Measurements from ENCODE around the gene RNF212. TPM values are rescaled to one million over a fixed set of nuclear protein-coding genes. Genes with fewer than 3 reads are reported as not detected.

The RNF212 gene
- total RNA-seq, 3 donors from 2014 or later (not counting 1 experiment from before 2014, with no cell fraction given), result 1.0 to 2.0 (median 1.7) TPM

DNA sequence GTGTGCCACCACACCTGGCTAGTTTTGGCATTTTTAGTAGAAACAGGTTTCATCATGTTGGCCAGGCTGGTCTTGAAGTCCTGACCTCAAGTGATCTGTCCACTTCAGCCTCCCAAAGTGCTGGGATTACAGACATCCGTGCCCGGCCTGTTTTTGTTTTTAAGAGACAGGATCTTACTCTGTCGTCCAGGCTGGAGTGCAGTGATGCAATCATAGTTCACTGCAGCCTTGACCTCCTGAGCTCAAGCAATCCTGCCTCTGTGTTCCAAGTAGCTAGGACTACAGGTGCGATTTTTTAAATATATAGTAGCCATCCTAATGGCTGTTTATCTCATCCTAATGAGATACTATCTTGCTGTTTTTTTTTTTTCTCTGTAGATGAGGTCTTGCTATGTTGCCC, 47.6 kb downstream of the RNF212 start:
- no peaks in the 10 kb centered on the region for H3K36me3 Mint-ChIP-seq
- no peaks in the 10 kb centered on the region for H3K9me3 Mint-ChIP-seq
- no peak for ATAC-seq
- Histone ChIP-seq H3K4me3 (ENCODE audit: low read length) (no peak overlapping the region), H3K9me3 (ENCODE audit: control insufficient read depth, insufficient read depth, low read length) (no peaks in the 10 kb centered on the region), H3K27ac (ENCODE audit: low read length) (no peak overlapping the region), H3K36me3 (ENCODE audit: control insufficient read depth, insufficient read depth, low read length) (no peaks in the 10 kb centered on the region), H3K27me3 (ENCODE audit: control insufficient read depth, insufficient read depth, low read length) (no peaks in the 10 kb centered on the region), H3K4me1 (ENCODE audit: control insufficient read depth, insufficient read depth, low read length) (no peaks in the 10 kb centered on the region)
- H3K4me1 Mint-ChIP-seq, result no peaks in the 10 kb centered on the region
- no peak overlapping the region for H3K4me3 Mint-ChIP-seq
- no peak overlapping the region for H3K27ac Mint-ChIP-seq
- TF ChIP-seq, protein P1, sequence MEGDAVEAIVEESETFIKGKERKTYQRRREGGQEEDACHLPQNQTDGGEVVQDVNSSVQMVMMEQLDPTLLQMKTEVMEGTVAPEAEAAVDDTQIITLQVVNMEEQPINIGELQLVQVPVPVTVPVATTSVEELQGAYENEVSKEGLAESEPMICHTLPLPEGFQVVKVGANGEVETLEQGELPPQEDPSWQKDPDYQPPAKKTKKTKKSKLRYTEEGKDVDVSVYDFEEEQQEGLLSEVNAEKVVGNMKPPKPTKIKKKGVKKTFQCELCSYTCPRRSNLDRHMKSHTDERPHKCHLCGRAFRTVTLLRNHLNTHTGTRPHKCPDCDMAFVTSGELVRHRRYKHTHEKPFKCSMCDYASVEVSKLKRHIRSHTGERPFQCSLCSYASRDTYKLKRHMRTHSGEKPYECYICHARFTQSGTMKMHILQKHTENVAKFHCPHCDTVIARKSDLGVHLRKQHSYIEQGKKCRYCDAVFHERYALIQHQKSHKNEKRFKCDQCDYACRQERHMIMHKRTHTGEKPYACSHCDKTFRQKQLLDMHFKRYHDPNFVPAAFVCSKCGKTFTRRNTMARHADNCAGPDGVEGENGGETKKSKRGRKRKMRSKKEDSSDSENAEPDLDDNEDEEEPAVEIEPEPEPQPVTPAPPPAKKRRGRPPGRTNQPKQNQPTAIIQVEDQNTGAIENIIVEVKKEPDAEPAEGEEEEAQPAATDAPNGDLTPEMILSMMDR (IDR thresholded peaks at IDR 0.05), result no peak
- WGBS (ENCODE audit: insufficient coverage), result 51% methylated on average over 3 of the region's 4 CpGs
- intact Hi-C loops (cut with micrococcal nuclease), result no loop called here
- H3K27me3 Mint-ChIP-seq (ENCODE audit: low read depth in 2 of 2), result peaks cover 51 to 63% of the 10 kb centered on the region in 2 donors
- DNase-seq, result no peak

GRCh38 chr4:1062419-1062818, 50.9 kb downstream of the RNF212 start:
- H3K4me1 ChIP-seq (ENCODE audit: control insufficient read depth, insufficient read depth, low read length), result no peaks in the 10 kb centered on the region
- no peaks in the 10 kb centered on the region for H3K36me3 ChIP-seq (ENCODE audit: control insufficient read depth, insufficient read depth, low read length)
- ATAC-seq (no peak), DNase-seq (no peak)
- H3K27me3 ChIP-seq (ENCODE audit: control insufficient read depth, insufficient read depth, low read length), result no peaks in the 10 kb centered on the region
- no peak overlapping the region for H3K4me3 ChIP-seq (ENCODE audit: low read length)
- Mint-ChIP-seq H3K4me1 (no peaks in the 10 kb centered on the region), H3K27ac (no peak overlapping the region), H3K4me3 (no peak overlapping the region), H3K36me3 (no peaks in the 10 kb centered on the region), H3K9me3 (no peaks in the 10 kb centered on the region), H3K27me3 (ENCODE audit: low read depth in 2 of 2) (peaks cover 31 to 52% of the 10 kb centered on the region in 2 donors)
- 32% methylated on average over 5 of the region's 7 CpGs for WGBS (ENCODE audit: insufficient coverage)
- TF ChIP-seq, protein P1 (IDR thresholded peaks at IDR 0.05), result no peak
- intact Hi-C loops (cut with micrococcal nuclease), result no loop called here
- H3K27ac ChIP-seq (ENCODE audit: low read length), result no peak overlapping the region
- H3K9me3 ChIP-seq (ENCODE audit: control insufficient read depth, insufficient read depth, low read length), result no peaks in the 10 kb centered on the region

GRCh38 chr4:1061760-1062159, 51.6 kb downstream of the RNF212 start:
- 92% methylated on average over 6 of the region's 6 CpGs for WGBS (ENCODE audit: insufficient coverage)
- Mint-ChIP-seq H3K4me1 (no peaks in the 10 kb centered on the region), H3K36me3 (no peaks in the 10 kb centered on the region), H3K9me3 (no peaks in the 10 kb centered on the region), H3K27ac (no peak overlapping the region), H3K27me3 (ENCODE audit: low read depth in 2 of 2) (peaks cover 25 to 47% of the 10 kb centered on the region in 2 donors), H3K4me3 (no peak overlapping the region)
- no peak overlapping the region for H3K4me3 ChIP-seq (ENCODE audit: low read length)
- H3K4me1 ChIP-seq (ENCODE audit: control insufficient read depth, insufficient read depth, low read length), result no peaks in the 10 kb centered on the region
- intact Hi-C loops (cut with micrococcal nuclease), result no loop called here
- no peak overlapping the region for H3K27ac ChIP-seq (ENCODE audit: low read length)
- DNase-seq (no peak), ATAC-seq (no peak)
- TF ChIP-seq, protein P1 (IDR thresholded peaks at IDR 0.05), result no peak
- H3K9me3 ChIP-seq (ENCODE audit: control insufficient read depth, insufficient read depth, low read length), result no peaks in the 10 kb centered on the region
- H3K36me3 ChIP-seq (ENCODE audit: control insufficient read depth, insufficient read depth, low read length), result no peaks in the 10 kb centered on the region
- H3K27me3 ChIP-seq (ENCODE audit: control insufficient read depth, insufficient read depth, low read length), result no peaks in the 10 kb centered on the region

DNA sequence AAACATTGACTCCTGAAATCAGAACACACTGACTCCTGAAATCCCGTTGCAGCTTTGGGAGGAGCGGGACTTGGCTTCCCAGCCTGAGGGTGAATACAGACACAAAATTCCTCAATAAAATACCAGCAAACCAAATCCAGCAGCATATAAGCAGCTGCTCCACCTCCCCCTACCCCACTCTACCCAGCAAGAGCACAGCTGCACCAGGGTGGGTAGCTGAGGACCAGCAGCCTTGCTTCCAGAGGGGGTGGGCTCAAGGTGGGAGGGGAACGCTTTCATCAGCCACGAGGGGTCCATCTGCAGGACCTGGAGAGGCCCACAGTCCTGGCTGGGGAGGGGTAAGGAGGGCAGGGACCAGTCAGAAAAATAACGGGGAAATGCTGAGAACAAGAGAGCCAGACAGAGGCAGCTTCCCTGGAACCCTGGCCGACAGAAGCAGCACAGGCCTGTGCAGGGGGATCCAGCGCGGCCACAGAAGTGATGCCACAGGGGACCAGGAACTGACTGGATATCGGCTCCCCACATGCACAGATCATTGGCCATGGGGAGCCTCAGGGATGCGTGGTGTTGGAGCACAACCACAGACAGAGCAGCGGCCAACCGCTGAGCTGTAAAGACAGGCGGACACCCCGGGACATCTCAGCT, 52.2 kb downstream of the RNF212 start:
- Histone ChIP-seq H3K27me3 (ENCODE audit: control insufficient read depth, insufficient read depth, low read length) (no peaks in the 10 kb centered on the region), H3K4me1 (ENCODE audit: control insufficient read depth, insufficient read depth, low read length) (peaks cover 2% of the 10 kb centered on the region), H3K36me3 (ENCODE audit: control insufficient read depth, insufficient read depth, low read length) (no peaks in the 10 kb centered on the region), H3K4me3 (ENCODE audit: low read length) (no peak overlapping the region), H3K9me3 (ENCODE audit: control insufficient read depth, insufficient read depth, low read length) (no peaks in the 10 kb centered on the region), H3K27ac (ENCODE audit: low read length) (no peak overlapping the region)
- ATAC-seq, result no peak
- 87% methylated on average over 14 of the region's 14 CpGs for WGBS (ENCODE audit: insufficient coverage)
- Mint-ChIP-seq H3K9me3 (no peaks in the 10 kb centered on the region), H3K4me1 (peaks cover 3% of the 10 kb centered on the region in 2 donors), H3K27me3 (ENCODE audit: low read depth in 2 of 2) (peaks cover 20 to 41% of the 10 kb centered on the region in 2 donors), H3K36me3 (no peaks in the 10 kb centered on the region), H3K4me3 (no peak overlapping the region), H3K27ac (no peak overlapping the region)
- intact Hi-C loops (cut with micrococcal nuclease), result no loop called here
- TF ChIP-seq, protein P1 (IDR thresholded peaks at IDR 0.05), result no peak
- DNase-seq, result no peak

Data from natural killer cell (primary cell).